Psoas muscle (tissue), 8 donors: ENCODE data around the gene FAM219A. TPM values are rescaled to one million over a fixed set of nuclear protein-coding genes. Genes with fewer than 3 reads are reported as not detected.

Source experiments
- ATAC-seq, 4 donors: fragments of 200-7000 bp; cut with Tn5 transposase; one replicate each; pipeline ENCODE4 v1.9.1; 2020; ENCODE audit warnings: moderate library complexity in 3 of 4, mild to moderate bottlenecking in 2 of 4
- DNase-seq, 2 donors: peaks; one replicate each; pipeline ENCODE4 v3.0.0-alpha.2; 2020
- H3K27ac ChIP-seq: fragments of 200-600 bp; one replicate; pipeline ENCODE4 v1.8.0; 2022
- H3K27me3 ChIP-seq, 3 donors: fragments of 200-600 bp in 1 of 3; one replicate each; pipeline versions ENCODE4 v1.6.1 to v1.8.0; 2013 to 2022; ENCODE audit warnings: low read length in 2 of 3, mild to moderate bottlenecking in 2 of 3, moderate library complexity in 1 of 3; ENCODE audit not compliant: insufficient read depth in 3 of 3
- H3K36me3 ChIP-seq, 2 donors: fragments of 200-600 bp in 1 of 2; one replicate each; pipeline versions ENCODE4 v1.6.1 to v1.8.0; 2013 to 2022; ENCODE audit warnings: low read depth in 1 of 2, mild to moderate bottlenecking in 1 of 2, moderate library complexity in 1 of 2; ENCODE audit not compliant: insufficient read depth in 1 of 2
- H3K4me1 ChIP-seq: fragments of 200-600 bp; one replicate; pipeline ENCODE4 v1.8.0; 2022
- H3K4me3 ChIP-seq: fragments of 200-600 bp; one replicate; pipeline ENCODE4 v1.8.0; 2022; ENCODE audit warnings: mild to moderate bottlenecking
- H3K9me3 ChIP-seq: fragments of 200-600 bp; one replicate; pipeline ENCODE4 v1.8.0; 2022
- whole genome bisulfite sequencing, 3 donors: extraction: QIAGEN DNeasy Blood & Tissue Kit; methylation state at CpG; one replicate each; pipeline versions ENCODE4 v1.1.6 to v1.1.7; 2013; 5-methylcytosine and 5-hydroxymethylcytosine counted together
- intact Hi-C, 2 donors: fragments of 100-400 bp; cut with DNase I; formaldehyde crosslinking; loops; one replicate each; pipeline versions ENCODE4 v1.11.0 to v1.14.2; 2022
- polyA plus RNA-seq, 3 donors: library from polyadenylated mRNA; stranded (reverse); fragments of 200-250 nt; gene quantifications; one replicate each; pipeline ENCODE4 v1.2.3, GENCODE V29; 2013
- total RNA-seq, 4 donors: library from RNA; stranded (reverse); fragmentation: NEBNext Ultra II Directional in 2 of 4; extraction: Animal tissue kit (Norgen Biotek cat#: 25700) in 2 of 4; gene quantifications; one replicate each; pipeline versions ENCODE4 v1.2.1 to v1.2.4, GENCODE V29; 2021 to 2023
- TF ChIP-seq, protein P1 (sequence below): fragments of 200-600 bp; IDR thresholded peaks from one replicate; pipeline ENCODE4 v1.8.0; 2022; ENCODE audit warnings: antibody characterized with exemption
- donor health status: healthy with polysubstance abuse.
- donor health status: DM: no; HTN: no; CAD: no; lungs with moderate emphysema.
- donor health status: Bipolar disorder and iron deficiency.
- donor health status: healthy.
- donor health status: DM: yes; HTN: yes; CAD: no.
- donor health status: DM: no; HTN: no; CAD: no.
- donor health status: DM: no; HTN: no; CAD: no.
- donor health status: DM: yes; HTN: yes; CAD: no.

Gene FAM219A
- total and polyA plus RNA-seq, 7 donors = 25.4 to 99.4 (median 36.5) TPM

DNA sequence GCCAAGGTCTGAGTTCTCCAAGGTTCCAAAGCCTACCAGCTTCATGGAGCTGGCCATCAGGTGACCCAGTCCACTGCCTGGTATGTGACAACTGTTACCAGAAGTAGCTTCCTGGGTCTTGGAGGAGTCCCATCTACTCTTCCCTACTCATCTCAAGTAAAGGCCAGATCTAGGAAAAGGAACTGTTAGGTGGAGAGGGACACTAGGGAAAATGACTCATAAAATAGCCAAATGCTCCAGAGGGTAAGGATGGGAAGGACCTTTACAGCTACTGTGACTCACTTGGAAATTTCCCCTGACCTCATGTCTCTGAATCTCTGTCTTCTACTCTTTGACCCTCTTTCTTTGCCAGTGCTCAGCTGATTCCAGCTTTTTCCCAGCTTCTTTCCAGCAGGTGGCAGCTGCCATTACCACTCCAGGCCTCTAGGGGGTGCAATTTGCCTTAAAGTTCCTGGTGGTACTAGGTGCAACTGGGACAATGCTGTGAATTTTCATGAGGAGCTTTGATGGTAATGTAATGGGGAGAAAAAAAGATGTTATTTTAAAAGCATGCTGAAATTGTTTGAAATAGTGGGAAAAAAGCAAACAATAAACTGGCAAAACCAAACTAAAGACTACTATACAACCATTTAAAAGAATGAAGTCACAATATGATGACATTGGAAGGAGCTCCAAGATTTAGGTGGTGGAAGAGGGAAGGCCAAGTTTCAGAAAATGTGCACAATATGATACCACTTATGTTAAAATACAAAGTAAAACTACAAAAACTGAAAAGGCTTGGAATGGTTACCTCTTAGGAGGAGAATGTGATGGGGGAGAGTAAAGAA, 54.6 kb downstream of the FAM219A start:
- no peaks in the 10 kb centered on the region for H3K27me3 ChIP-seq
- peaks cover 8 to 75% of the 10 kb centered on the region in 2 donors for H3K36me3 ChIP-seq
- no peak overlapping the region for H3K4me3 ChIP-seq
- H3K4me1 ChIP-seq = no peaks in the 10 kb centered on the region
- peak; percentile 56 to 78 for DNase-seq
- H3K9me3 ChIP-seq = no peaks in the 10 kb centered on the region
- ATAC-seq = peak; percentile 71 to 81 (median 75)
- intact Hi-C loops = loop anchor here (1.0 to 10.0 kb wide), 4 partner anchors 97 to 201 kb away; no protein-coding TSS in a partner anchor
- TF ChIP-seq, protein P1, sequence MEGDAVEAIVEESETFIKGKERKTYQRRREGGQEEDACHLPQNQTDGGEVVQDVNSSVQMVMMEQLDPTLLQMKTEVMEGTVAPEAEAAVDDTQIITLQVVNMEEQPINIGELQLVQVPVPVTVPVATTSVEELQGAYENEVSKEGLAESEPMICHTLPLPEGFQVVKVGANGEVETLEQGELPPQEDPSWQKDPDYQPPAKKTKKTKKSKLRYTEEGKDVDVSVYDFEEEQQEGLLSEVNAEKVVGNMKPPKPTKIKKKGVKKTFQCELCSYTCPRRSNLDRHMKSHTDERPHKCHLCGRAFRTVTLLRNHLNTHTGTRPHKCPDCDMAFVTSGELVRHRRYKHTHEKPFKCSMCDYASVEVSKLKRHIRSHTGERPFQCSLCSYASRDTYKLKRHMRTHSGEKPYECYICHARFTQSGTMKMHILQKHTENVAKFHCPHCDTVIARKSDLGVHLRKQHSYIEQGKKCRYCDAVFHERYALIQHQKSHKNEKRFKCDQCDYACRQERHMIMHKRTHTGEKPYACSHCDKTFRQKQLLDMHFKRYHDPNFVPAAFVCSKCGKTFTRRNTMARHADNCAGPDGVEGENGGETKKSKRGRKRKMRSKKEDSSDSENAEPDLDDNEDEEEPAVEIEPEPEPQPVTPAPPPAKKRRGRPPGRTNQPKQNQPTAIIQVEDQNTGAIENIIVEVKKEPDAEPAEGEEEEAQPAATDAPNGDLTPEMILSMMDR = peak; percentile 98
- no peak overlapping the region for H3K27ac ChIP-seq

GRCh38 chr9:34400686-34401602, 57.4 kb downstream of the FAM219A start:
- Histone ChIP-seq H3K27ac (no peak overlapping the region), H3K4me1 (no peaks in the 10 kb centered on the region), H3K36me3 (peaks cover 8 to 81% of the 10 kb centered on the region in 2 donors), H3K27me3 (no peaks in the 10 kb centered on the region), H3K9me3 (no peaks in the 10 kb centered on the region), H3K4me3 (no peak overlapping the region)
- WGBS, 3 donors = 78 to 84% (median 81%) methylated on average over 37 to 40 of the region's 40 CpGs
- intact Hi-C loops = loop anchor here (5.0 to 10.0 kb wide), 2 partner anchors 201 to 204 kb away; no protein-coding TSS in a partner anchor
- TF ChIP-seq, protein P1 = no peak
- DNase-seq = no peak
- no peak for ATAC-seq

DNA sequence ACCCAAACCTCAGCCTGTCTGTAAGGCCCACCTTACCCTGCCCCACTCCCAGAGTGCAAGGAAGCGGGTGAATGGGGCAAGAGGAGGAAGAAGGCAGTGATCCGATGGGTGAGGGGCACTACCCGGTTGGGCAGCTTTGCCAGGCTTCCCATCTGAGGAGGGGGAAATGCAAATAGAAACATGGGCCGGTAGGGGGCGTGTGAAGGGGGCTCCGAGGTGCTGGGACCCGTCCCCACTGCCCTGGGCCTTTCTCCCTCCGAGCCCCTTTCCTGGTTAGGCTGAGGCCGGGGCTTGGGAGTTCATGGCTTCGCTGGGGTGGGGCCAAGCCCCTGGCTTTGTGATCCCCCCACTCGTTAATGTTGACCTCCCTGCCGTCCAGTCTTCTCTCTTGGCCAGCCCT, 58.1 kb downstream of the FAM219A start:
- ATAC-seq (no peak), DNase-seq (no peak)
- Histone ChIP-seq H3K9me3 (no peaks in the 10 kb centered on the region), H3K4me3 (no peak overlapping the region), H3K4me1 (no peaks in the 10 kb centered on the region), H3K27me3 (no peaks in the 10 kb centered on the region), H3K36me3 (peaks cover 8 to 74% of the 10 kb centered on the region in 2 donors), H3K27ac (no peak overlapping the region)
- TF ChIP-seq, protein P1 = no peak
- WGBS, 3 donors = 66 to 73% (median 70%) methylated on average over 9 to 12 of the region's 12 CpGs
- intact Hi-C loops = loop anchor here (5.0 to 10.0 kb wide), 2 partner anchors 202 to 205 kb away; no protein-coding TSS in a partner anchor

GRCh38 chr9:34399729-34400128, 58.6 kb downstream of the FAM219A start:
- TF ChIP-seq, protein P1 = no peak
- Histone ChIP-seq H3K36me3 (peaks cover 8 to 68% of the 10 kb centered on the region in 2 donors), H3K27ac (no peak overlapping the region), H3K4me3 (no peak overlapping the region), H3K27me3 (no peaks in the 10 kb centered on the region), H3K9me3 (no peaks in the 10 kb centered on the region), H3K4me1 (no peaks in the 10 kb centered on the region)
- intact Hi-C loops = loop anchor here (5.0 to 10.0 kb wide), 2 partner anchors 203 to 205 kb away; no protein-coding TSS in a partner anchor
- ATAC-seq (no peak), DNase-seq (no peak)
- 75 to 95% (median 88%) methylated on average over 4 of the region's 4 CpGs for WGBS, 3 donors
